Parathyroid adenoma (tissue), 2 donors: ENCODE measurements around the gene PCDHGA8.
A peak's percentile ranks its signal among the peaks of the same experiment; 100 is the strongest.

Experiments used
- H2AFZ ChIP-seq: fragments of 300-600 bp; sonication (generic); one replicate; pipeline ENCODE4 v1.7.0; 2017; ENCODE audit warnings: antibody characterized with exemption, mild to moderate bottlenecking
- H3K27ac ChIP-seq: fragments of 300-600 bp; sonication (generic); one replicate; pipeline ENCODE4 v1.7.0; 2017
- H3K27me3 ChIP-seq: fragments of 300-600 bp; sonication (generic); one replicate; pipeline ENCODE4 v1.7.0; 2017; ENCODE audit warnings: low read length; ENCODE audit not compliant: control insufficient read depth, insufficient read depth
- H3K36me3 ChIP-seq: fragments of 300-600 bp; sonication (generic); one replicate; pipeline ENCODE4 v1.7.0; 2017; ENCODE audit warnings: low read length; ENCODE audit not compliant: control insufficient read depth, insufficient read depth
- H3K4me1 ChIP-seq: fragments of 300-600 bp; sonication (generic); one replicate; pipeline ENCODE4 v1.7.0; 2017; ENCODE audit warnings: control low read depth
- H3K4me2 ChIP-seq: fragments of 300-600 bp; sonication (generic); one replicate; pipeline ENCODE4 v1.7.0; 2017; ENCODE audit warnings: low read length
- H3K4me3 ChIP-seq: fragments of 300-600 bp; sonication (generic); one replicate; pipeline ENCODE4 v1.7.0; 2017; ENCODE audit warnings: low read depth, low read length
- H3K79me2 ChIP-seq: fragments of 300-600 bp; sonication (generic); one replicate; pipeline ENCODE4 v1.7.0; 2017; ENCODE audit warnings: control low read depth
- H3K9ac ChIP-seq: fragments of 300-600 bp; sonication (generic); one replicate; pipeline ENCODE4 v1.7.0; 2017; ENCODE audit warnings: mild to moderate bottlenecking
- H3K9me3 ChIP-seq: fragments of 300-600 bp; sonication (generic); one replicate; pipeline ENCODE4 v1.7.0; 2017; ENCODE audit warnings: low read length; ENCODE audit not compliant: control insufficient read depth
- CTCF ChIP-seq: fragments of 300-600 bp; sonication (generic); IDR thresholded peaks from one replicate; pipeline ENCODE4 v1.7.0; 2017; ENCODE audit warnings: antibody characterized with exemption, mild to moderate bottlenecking
- donor health status: primary hyperparathyroidism.

PCDHGA8 gene

GRCh38 chr5:141355641-141356040 lies 36.8 kb upstream of the PCDHGA8 start:
- no peaks in the 10 kb centered on the region for H3K4me1 ChIP-seq
- peak overlapping the region; percentile 32 for H3K4me3 ChIP-seq
- no peaks in the 10 kb centered on the region for H3K79me2 ChIP-seq
- TF ChIP-seq CTCF = no peak
- H2AFZ ChIP-seq = no peak overlapping the region
- no peak overlapping the region for H3K4me2 ChIP-seq
- H3K27me3 ChIP-seq = no peaks in the 10 kb centered on the region
- peaks cover 5% of the 10 kb centered on the region for H3K36me3 ChIP-seq
- no peak overlapping the region for H3K9ac ChIP-seq
- H3K27ac ChIP-seq = no peak overlapping the region
- H3K9me3 ChIP-seq = peaks cover 5% of the 10 kb centered on the region

GRCh38 chr5:141356133-141356532 lies 36.3 kb upstream of the PCDHGA8 start:
- Histone ChIP-seq H3K4me2 (no peak overlapping the region), H2AFZ (no peak overlapping the region), H3K4me1 (no peaks in the 10 kb centered on the region), H3K79me2 (no peaks in the 10 kb centered on the region), H3K27me3 (no peaks in the 10 kb centered on the region), H3K9me3 (peaks cover 5% of the 10 kb centered on the region), H3K27ac (no peak overlapping the region), H3K4me3 (no peak overlapping the region), H3K36me3 (peaks cover 5% of the 10 kb centered on the region), H3K9ac (no peak overlapping the region)
- no peak for TF ChIP-seq CTCF

- peaks cover 5% of the 10 kb centered on the region for H3K36me3 ChIP-seq
- no peaks in the 10 kb centered on the region for H3K27me3 ChIP-seq
Observed at GRCh38 chr5:141356950-141357349, 35.5 kb upstream of the PCDHGA8 start.

GRCh38 chr5:141359790-141360426 lies 32.5 kb upstream of the PCDHGA8 start, which contains the start of gene PCDHGB2:
Gene PCDHGB2, plus strand, starts transcription at chr5:141359994. Its CDS starts 142 bp downstream, at chr5:141360136.
- Histone ChIP-seq H3K4me2 (no peak within 1 kb of the TSS), H3K4me3 (no peak within 1 kb of the TSS), H3K27ac (peak within 1 kb of the TSS; percentile 43), H3K79me2 (no peaks in the 10 kb centered on the region), H3K36me3 (peaks cover 7% of the 10 kb centered on the region), H3K4me1 (no peaks in the 10 kb centered on the region), H3K9me3 (peaks cover 5% of the 10 kb centered on the region), H2AFZ (no peak within 1 kb of the TSS), H3K9ac (no peak within 1 kb of the TSS), H3K27me3 (no peaks in the 10 kb centered on the region)
- TF ChIP-seq CTCF = no peak

More at GRCh38 chr5:141356950-141357349, 35.5 kb upstream of the PCDHGA8 start:
- no peak overlapping the region for H3K27ac ChIP-seq
- H3K9ac ChIP-seq = no peak overlapping the region
- no peak overlapping the region for H3K4me2 ChIP-seq
- no peak overlapping the region for H3K4me3 ChIP-seq
- H3K4me1 ChIP-seq = no peaks in the 10 kb centered on the region
- peaks cover 5% of the 10 kb centered on the region for H3K9me3 ChIP-seq
- no peak overlapping the region for H2AFZ ChIP-seq
- TF ChIP-seq CTCF = no peak
- H3K79me2 ChIP-seq = no peaks in the 10 kb centered on the region

GRCh38 chr5:141360685-141361084 lies 31.7 kb upstream of the PCDHGA8 start:
- H3K4me1 ChIP-seq = no peaks in the 10 kb centered on the region
- H3K4me2 ChIP-seq = no peak overlapping the region
- H3K79me2 ChIP-seq = no peaks in the 10 kb centered on the region
- no peak overlapping the region for H2AFZ ChIP-seq
- no peak for TF ChIP-seq CTCF
- peaks cover 7% of the 10 kb centered on the region for H3K36me3 ChIP-seq
- H3K9ac ChIP-seq = no peak overlapping the region
- no peak overlapping the region for H3K27ac ChIP-seq
- no peaks in the 10 kb centered on the region for H3K27me3 ChIP-seq
- no peak overlapping the region for H3K4me3 ChIP-seq
- H3K9me3 ChIP-seq = peaks cover 5% of the 10 kb centered on the region
